ENCODE data around the gene NLGN1. TPM values are rescaled to one million over a fixed set of nuclear protein-coding genes. Genes with fewer than 3 reads are reported as not detected.

Gene NLGN1
- total and polyA plus RNA-seq, 2 of the 8 experiments (the other 6 are each of a cell fraction or from before 2014, with no cell fraction given): 7.8 to 14.8 TPM

- H2BK20ac ChIP-seq (ENCODE audit: low read length): no peak overlapping the region
- POLR2A ChIA-PET (ENCODE audit: partially characterized antibody): interaction anchor here (1.0 to 1.3 kb wide), 3 partner anchors 9 to 218 kb away, joined by 3 to 5 read pairs (median 4); no protein-coding TSS in a partner anchor
These were observed 825.5 kb downstream of the NLGN1 start for GRCh38 chr3:174223042-174223441.

More at GRCh38 chr3:174223042-174223441, 825.5 kb downstream of the NLGN1 start:
- Histone ChIP-seq H3K14ac (ENCODE audit: insufficient read length) (no peak overlapping the region), H3K27ac (ENCODE audit: low read depth, low read length) (no peak overlapping the region), H3K9ac (replicated peaks in 1 of 4; ENCODE audit: extremely low read depth in 1 of 4, low read depth in 3 of 4, low read length in 3 of 4) (no peak overlapping the region), H3K79me1 (ENCODE audit: low read depth, low read length) (no peaks in the 10 kb centered on the region), H3K4ac (replicated peaks; ENCODE audit: insufficient read length, low read depth, low read length) (no peak overlapping the region), H3K56ac (replicated peaks; ENCODE audit: insufficient read length, low read depth, low read length) (no peak overlapping the region), H4K20me1 (replicated peaks in 1 of 2; ENCODE audit: control insufficient read depth in 1 of 2, insufficient read depth in 2 of 2, low read length in 2 of 2) (no peaks in the 10 kb centered on the region), H3K4me3 (ENCODE audit: extremely low read depth in 1 of 4, insufficient read depth in 2 of 4, low read depth in 3 of 4, low read length in 4 of 4) (no peak overlapping the region), H3K4me1 (replicated peaks in 1 of 4; ENCODE audit: control insufficient read depth in 3 of 4, insufficient read depth in 4 of 4, low read length in 3 of 4) (no peaks in the 10 kb centered on the region), H3K18ac (ENCODE audit: extremely low read depth, low read length) (no peak overlapping the region), H3K4me2 (ENCODE audit: insufficient read depth in 1 of 2, low read depth in 2 of 2, low read length in 2 of 2) (no peak overlapping the region), H2AFZ (ENCODE audit: low read length) (no peak overlapping the region), H3K23me2 (ENCODE audit: low read depth, low read length) (no peaks in the 10 kb centered on the region), H2BK120ac (replicated peaks; ENCODE audit: low read depth, low read length) (no peak overlapping the region), H4K91ac (replicated peaks; ENCODE audit: insufficient read length, low read length) (no peak overlapping the region), H3K9me3 (ENCODE audit: insufficient read depth in 2 of 2, low read depth in 1 of 2, low read length in 1 of 2) (no peaks in the 10 kb centered on the region), H3K36me3 (ENCODE audit: control insufficient read depth in 2 of 4, insufficient read depth in 4 of 4, low read length in 3 of 4) (no peaks in the 10 kb centered on the region), H2BK12ac (ENCODE audit: low read depth, low read length) (no peak overlapping the region), H2AK5ac (ENCODE audit: low read depth, low read length) (no peak overlapping the region), H3K23ac (ENCODE audit: insufficient read length) (no peak overlapping the region), H3K79me2 (ENCODE audit: control insufficient read depth in 1 of 2, insufficient read depth in 2 of 2, low read length in 2 of 2) (no peaks in the 10 kb centered on the region), H4K5ac (ENCODE audit: insufficient read length, low read depth, low read length) (no peak overlapping the region), H4K8ac (ENCODE audit: extremely low read depth, insufficient read depth, low read length) (no peak overlapping the region), H3K27me3 (replicated peaks in 1 of 4; ENCODE audit: control insufficient read depth in 3 of 4, extremely low read depth in 1 of 4, insufficient read depth in 3 of 4, low read length in 3 of 4) (no peaks in the 10 kb centered on the region; a peak in 1 of 7 replicates), H2BK5ac (ENCODE audit: low read depth, low read length) (no peak overlapping the region), H2BK15ac (ENCODE audit: low read length) (no peak overlapping the region)
- FAIRE-seq (no peak), DNase-seq (ENCODE audit: low read depth in 1 of 2, low spot score in 2 of 2) (no peak)
- 80% methylated on average over 6 of the region's 6 CpGs; no CpG with 5 or more reads in 1 of the 2 experiments for whole genome bisulfite sequencing, 2 experiments (ENCODE audit: extremely low coverage in 1 of 2, insufficient coverage in 1 of 2, insufficient read length in 1 of 2, insufficient replicate concordance in 2 of 2, low coverage in 1 of 2, low lambda C conversion rate in 2 of 2, missing lambda C conversion rate in 1 of 2)
- CTCF ChIA-PET (ENCODE audit: partially characterized antibody): no interaction called here
- TF ChIP-seq ASH2L (IDR thresholded peaks at IDR 0.05; ENCODE audit: low read length) (no peak), SRF (IDR thresholded peaks at IDR 0.05; ENCODE audit: low read depth, low read length) (no peak), SP1 (IDR thresholded peaks at IDR 0.05; ENCODE audit: low read depth, low read length) (no peak), SUZ12 (IDR thresholded peaks at IDR 0.05; ENCODE audit: low read length) (no peak), CHD2 (IDR thresholded peaks at IDR 0.05; ENCODE audit: low read length) (no peak), SAP30 (IDR thresholded peaks at IDR 0.05; ENCODE audit: insufficient read depth, insufficient replicate concordance, low read length) (no peak), RFX5 (IDR thresholded peaks at IDR 0.05; ENCODE audit: borderline replicate concordance, low read depth, low read length) (no peak), TAF1 (IDR thresholded peaks at IDR 0.05; ENCODE audit: low read depth, low read length) (no peak), SIRT6 (IDR thresholded peaks at IDR 0.05; ENCODE audit: low read length) (no peak), TAF7 (optimal IDR thresholded peaks at IDR 0.05; ENCODE audit: borderline replicate concordance, low read depth, low read length) (no peak), PHF8 (conservative IDR thresholded peaks at IDR 0.05; ENCODE audit: low read depth, low read length) (no peak), CBX8 (IDR thresholded peaks at IDR 0.05; ENCODE audit: borderline replicate concordance, low read depth, low read length) (no peak)
